Lung (tissue), 12 donors: ENCODE results near the gene RNF112. TPM values are rescaled to one million over a fixed set of nuclear protein-coding genes. Genes with fewer than 3 reads are reported as not detected.

Experiments used
- ATAC-seq: fragments of 200-7000 bp; cut with Tn5 transposase; one replicate; pipeline ENCODE4 v1.9.1; 2020; ENCODE audit warnings: moderate number of reproducible peaks; ENCODE audit not compliant: insufficient read depth, low FRiP score
- DNase-seq, 3 donors: peaks; one replicate each; pipeline ENCODE4 v3.0.0-alpha.2; 2013 to 2017
- H3K27ac ChIP-seq, 2 donors: one replicate each; pipeline ENCODE4 v1.5.1; 2013; ENCODE audit warnings: mild to moderate bottlenecking in 2 of 2, moderate library complexity in 2 of 2, control low read depth in 1 of 2, inconsistent platforms in 1 of 2, low read depth in 1 of 2, low read length in 1 of 2
- H3K27me3 ChIP-seq, 3 donors: one replicate each; pipeline ENCODE4 v1.5.1; 2013; ENCODE audit warnings: low read length in 2 of 3; ENCODE audit not compliant: control insufficient read depth in 3 of 3, insufficient read depth in 3 of 3
- H3K36me3 ChIP-seq, 4 donors: one replicate each; pipeline ENCODE4 v1.5.1; 2013; ENCODE audit warnings: low read length in 4 of 4, mild to moderate bottlenecking in 1 of 4, moderate library complexity in 1 of 4; ENCODE audit not compliant: control insufficient read depth in 4 of 4, insufficient read depth in 4 of 4
- H3K4me1 ChIP-seq, 5 donors: one replicate each; pipeline ENCODE4 v1.5.1; 2013; ENCODE audit warnings: low read length in 5 of 5, mild to moderate bottlenecking in 2 of 5, moderate library complexity in 1 of 5; ENCODE audit not compliant: control insufficient read depth in 5 of 5, insufficient read depth in 5 of 5
- H3K4me3 ChIP-seq: one replicate; pipeline ENCODE4 v1.5.1; 2013; ENCODE audit warnings: mild to moderate bottlenecking, control low read depth, moderate library complexity
- H3K9ac ChIP-seq, 2 donors: one replicate each; pipeline ENCODE4 v1.5.1; 2013; ENCODE audit warnings: low read length in 2 of 2, control low read depth in 1 of 2; ENCODE audit not compliant: insufficient read depth in 1 of 2
- H3K9me3 ChIP-seq, 4 donors: one replicate each; pipeline ENCODE4 v1.5.1; 2013; ENCODE audit warnings: low read length in 3 of 4, mild to moderate bottlenecking in 1 of 4, moderate library complexity in 1 of 4; ENCODE audit not compliant: control insufficient read depth in 4 of 4, insufficient read depth in 3 of 4
- WGBS, 2 donors: extraction: QIAGEN DNeasy Blood & Tissue Kit; methylation state at CpG; one replicate each; pipeline ENCODE4 v1.1.7; 2013; 5-methylcytosine and 5-hydroxymethylcytosine counted together
- polyA plus RNA-seq, 2 donors: library from polyadenylated mRNA; stranded (reverse); fragments of 200-250 nt; gene quantifications; one replicate each; pipeline ENCODE4 v1.2.1, GENCODE V29; 2013
- total RNA-seq, 2 donors: library from RNA; depleted of rRNA in 1 of 2; stranded (reverse); fragments of >200 nt in 1 of 2; gene quantifications; one replicate each; pipeline ENCODE4 v1.2.1, GENCODE V29; 2014 to 2021
- TF ChIP-seq, protein P1 (sequence below): IDR thresholded peaks from 2 replicates; pipeline ENCODE4 v1.5.1; 2012; ENCODE audit warnings: mild to moderate bottlenecking; ENCODE audit errors: control extremely low read depth, extremely low read depth
- donor health status: control.
- donor health status: control.
- donor health status: Bipolar disorder and iron deficiency.
- donor health status: healthy.
- donor health status: DM: yes; HTN: yes; CAD: no.

RNF112 gene
- total and polyA plus RNA-seq, 4 donors: 2.4 to 6.9 (median 3.3) TPM

DNA sequence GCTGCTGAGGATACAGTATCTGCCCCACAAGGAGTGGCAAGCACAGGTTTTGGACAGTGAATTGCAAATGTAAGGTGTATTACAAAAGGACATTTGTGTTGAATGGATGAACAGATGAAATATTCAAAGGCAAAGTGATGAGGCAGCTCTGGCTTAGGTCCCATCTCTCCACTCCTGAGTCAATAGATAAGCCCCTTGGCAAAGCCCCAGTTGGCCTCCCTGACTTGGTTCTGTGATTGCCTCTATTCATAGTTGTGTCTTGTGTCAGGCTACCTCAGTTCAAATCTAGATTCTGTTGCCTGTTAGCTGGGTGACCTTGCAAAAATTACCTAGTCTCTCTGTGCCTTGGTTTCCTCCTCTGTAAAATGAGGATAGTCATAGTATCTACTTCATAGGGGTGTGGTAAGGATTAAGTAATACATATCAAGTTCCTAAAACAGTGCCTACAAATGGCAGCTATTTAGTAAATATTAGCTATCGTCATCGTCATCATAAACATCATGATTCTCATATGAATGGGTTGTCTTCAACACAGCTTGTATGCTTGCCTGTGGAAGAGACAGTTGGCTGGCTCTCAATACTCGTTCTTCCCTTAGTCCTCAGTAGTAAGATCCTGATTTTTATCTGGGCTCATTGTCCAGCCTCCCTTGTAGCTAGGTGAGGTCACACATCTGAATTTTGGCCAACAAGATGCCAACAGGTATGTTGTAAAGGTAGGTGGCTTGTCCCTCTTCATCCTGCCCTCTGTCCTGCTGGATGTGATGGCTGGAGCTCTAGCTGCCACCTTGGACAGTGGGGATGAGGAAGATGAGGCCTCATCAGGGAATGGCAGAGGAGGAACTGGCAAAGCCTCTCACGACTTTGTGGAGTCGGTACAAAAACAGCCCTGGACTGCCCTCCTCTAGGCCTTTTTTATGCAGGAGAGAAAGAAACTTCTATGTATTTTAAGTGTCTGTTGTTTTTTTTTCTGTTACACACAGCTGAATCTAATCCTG, 21.9 kb upstream of the RNF112 start:
- no peaks in the 10 kb centered on the region for H3K9me3 ChIP-seq
- H3K27me3 ChIP-seq: no peaks in the 10 kb centered on the region
- peaks cover 0 to 69% (median 38%) of the 10 kb centered on the region in 5 donors for H3K4me1 ChIP-seq
- TF ChIP-seq, protein P1, sequence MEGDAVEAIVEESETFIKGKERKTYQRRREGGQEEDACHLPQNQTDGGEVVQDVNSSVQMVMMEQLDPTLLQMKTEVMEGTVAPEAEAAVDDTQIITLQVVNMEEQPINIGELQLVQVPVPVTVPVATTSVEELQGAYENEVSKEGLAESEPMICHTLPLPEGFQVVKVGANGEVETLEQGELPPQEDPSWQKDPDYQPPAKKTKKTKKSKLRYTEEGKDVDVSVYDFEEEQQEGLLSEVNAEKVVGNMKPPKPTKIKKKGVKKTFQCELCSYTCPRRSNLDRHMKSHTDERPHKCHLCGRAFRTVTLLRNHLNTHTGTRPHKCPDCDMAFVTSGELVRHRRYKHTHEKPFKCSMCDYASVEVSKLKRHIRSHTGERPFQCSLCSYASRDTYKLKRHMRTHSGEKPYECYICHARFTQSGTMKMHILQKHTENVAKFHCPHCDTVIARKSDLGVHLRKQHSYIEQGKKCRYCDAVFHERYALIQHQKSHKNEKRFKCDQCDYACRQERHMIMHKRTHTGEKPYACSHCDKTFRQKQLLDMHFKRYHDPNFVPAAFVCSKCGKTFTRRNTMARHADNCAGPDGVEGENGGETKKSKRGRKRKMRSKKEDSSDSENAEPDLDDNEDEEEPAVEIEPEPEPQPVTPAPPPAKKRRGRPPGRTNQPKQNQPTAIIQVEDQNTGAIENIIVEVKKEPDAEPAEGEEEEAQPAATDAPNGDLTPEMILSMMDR: no peak
- no peak for ATAC-seq
- H3K36me3 ChIP-seq: peaks cover 0 to 24% (median 12%) of the 10 kb centered on the region in 4 donors
- WGBS, 2 donors: 58% methylated on average over 5 of the region's 5 CpGs
- H3K4me3 ChIP-seq: no peak overlapping the region
- H3K27ac ChIP-seq: peak overlapping the region in 1 of 2 donors; percentile 47
- DNase-seq: peak in 1 of 3 donors; percentile 44
- peak overlapping the region in 1 of 2 donors; percentile 18 for H3K9ac ChIP-seq

DNA sequence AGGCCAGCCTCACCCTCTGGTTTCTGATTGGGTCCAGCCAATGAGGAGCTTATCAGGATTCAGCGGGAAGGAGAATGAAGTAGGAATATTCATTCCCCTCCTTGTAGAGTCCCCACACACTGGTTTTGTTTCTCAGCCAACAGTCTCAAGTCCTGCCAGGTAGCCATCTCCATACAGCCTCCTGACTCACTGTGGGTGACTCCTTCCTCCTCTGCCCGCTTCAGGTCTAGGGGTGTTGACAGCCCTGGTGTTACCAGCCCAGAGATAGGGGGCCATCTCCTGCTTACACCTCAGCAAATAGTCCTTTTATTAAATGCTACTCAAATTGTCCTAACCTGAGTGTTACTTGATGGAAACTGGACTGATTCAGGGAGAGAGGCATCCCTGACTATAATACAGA, 20.1 kb upstream of the RNF112 start:
- no peak for ATAC-seq
- Histone ChIP-seq H3K4me1 (peaks cover 0 to 50% (median 33%) of the 10 kb centered on the region in 5 donors), H3K27ac (no peak overlapping the region), H3K36me3 (peaks cover 0 to 8% (median 2%) of the 10 kb centered on the region in 4 donors), H3K9me3 (no peaks in the 10 kb centered on the region), H3K27me3 (no peaks in the 10 kb centered on the region), H3K9ac (no peak overlapping the region), H3K4me3 (no peak overlapping the region)
- 93 to 100% methylated on average over 2 of the region's 2 CpGs for WGBS, 2 donors
- TF ChIP-seq, protein P1: no peak
- no peak for DNase-seq

DNA sequence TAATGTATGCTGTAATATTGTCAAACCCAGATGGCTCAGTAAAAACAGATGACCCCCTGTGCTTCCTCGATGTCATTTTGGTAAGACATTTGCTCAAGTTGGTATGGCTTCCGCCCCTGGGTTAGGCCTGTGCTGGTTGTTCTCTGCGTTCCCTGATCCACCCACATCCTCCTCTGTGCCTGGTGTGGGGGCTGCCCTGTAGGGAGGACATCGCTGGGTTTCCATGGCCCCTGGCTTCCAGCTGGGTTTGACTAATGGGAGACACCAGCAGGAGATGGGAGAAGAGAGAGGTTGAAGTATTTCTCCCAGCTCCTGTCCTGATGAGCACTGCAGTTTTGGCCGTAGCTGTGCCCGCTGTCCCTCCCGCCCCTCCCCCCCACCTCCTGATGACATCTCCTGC, 19.6 kb upstream of the RNF112 start:
- ATAC-seq (no peak), DNase-seq (no peak)
- no peaks in the 10 kb centered on the region for H3K9me3 ChIP-seq
- no peak overlapping the region for H3K9ac ChIP-seq
- H3K4me3 ChIP-seq: no peak overlapping the region
- peaks cover 0 to 45% (median 30%) of the 10 kb centered on the region in 5 donors for H3K4me1 ChIP-seq
- TF ChIP-seq, protein P1: no peak
- peaks cover 0 to 3% (median 0%) of the 10 kb centered on the region in 4 donors for H3K36me3 ChIP-seq
- no peak overlapping the region for H3K27ac ChIP-seq
- WGBS, 2 donors: 86 to 90% methylated on average over 7 of the region's 7 CpGs
- H3K27me3 ChIP-seq: no peaks in the 10 kb centered on the region
